DND-41 (cell line): Measurements from ENCODE around the gene UQCRFS1.

Experiments used
- ATAC-seq: fragments of 200-7000 bp; cut with Tn5 transposase; 3 replicates; pipeline ENCODE4 v1.9.1; 2021; ENCODE audit warnings: low read depth; ENCODE audit not compliant: insufficient read depth
- DNase-seq: peaks from one replicate; pipeline ENCODE4 v3.0.0-alpha.2; 2020
- H2AFZ ChIP-seq: 2 replicates; pipeline ENCODE4 v1.6.0; 2012; ENCODE audit warnings: low read depth, low read length
- H3K27ac ChIP-seq: 2 replicates; pipeline ENCODE4 v1.5.1; 2012; ENCODE audit warnings: low read length, inconsistent platforms
- H3K27me3 ChIP-seq: fragments of 200-600 bp; sonication (generic); 2 replicates; pipeline ENCODE4 v1.6.0; 2012; ENCODE audit warnings: low read length, mild to moderate bottlenecking, inconsistent platforms; ENCODE audit not compliant: insufficient read depth, poor library complexity
- H3K36me3 ChIP-seq: 2 replicates; pipeline ENCODE4 v1.5.1; 2012; ENCODE audit warnings: low read length, inconsistent platforms; ENCODE audit not compliant: insufficient read depth
- H3K4me1 ChIP-seq: 2 replicates; pipeline ENCODE4 v1.5.1; 2012; ENCODE audit warnings: mild to moderate bottlenecking, low read length; ENCODE audit not compliant: insufficient read depth
- H3K4me2 ChIP-seq: 2 replicates; pipeline ENCODE4 v1.6.0; 2012; ENCODE audit warnings: mild to moderate bottlenecking, moderate library complexity, low read length, inconsistent platforms; ENCODE audit not compliant: insufficient read depth
- H3K4me3 ChIP-seq, 2 experiments: fragments of 200-600 bp in 1 of 2; shearing (Covaris generic) in 1 of 2; 2 replicates each; pipeline ENCODE4 v1.5.1; 2012 to 2016; ENCODE audit warnings: inconsistent platforms in 2 of 2, low read length in 2 of 2, mild to moderate bottlenecking in 2 of 2, low read depth in 1 of 2, moderate library complexity in 1 of 2
- H3K79me2 ChIP-seq: 2 replicates; pipeline ENCODE4 v1.6.0; 2012; ENCODE audit warnings: low read length, inconsistent platforms; ENCODE audit not compliant: insufficient read depth
- H3K9ac ChIP-seq: 2 replicates; pipeline ENCODE4 v1.6.0; 2012; ENCODE audit warnings: low read depth, mild to moderate bottlenecking, inconsistent platforms, low read length, moderate library complexity
- H3K9me3 ChIP-seq: 2 replicates; pipeline ENCODE4 v1.5.1; 2012; ENCODE audit warnings: low read length, moderate library complexity, mild to moderate bottlenecking, inconsistent platforms; ENCODE audit not compliant: insufficient read depth, severe bottlenecking
- H4K20me1 ChIP-seq: 2 replicates; pipeline ENCODE4 v1.6.0; 2012; ENCODE audit warnings: low read length; ENCODE audit not compliant: insufficient read depth
- EZH2 ChIP-seq: IDR thresholded peaks from 3 replicates; pipeline ENCODE4 v1.6.1; 2012; ENCODE audit warnings: borderline replicate concordance, low read depth, mild to moderate bottlenecking, moderate library complexity, low read length, inconsistent platforms; ENCODE audit not compliant: severe bottlenecking
- TF ChIP-seq, protein P1 (sequence below): IDR thresholded peaks from 2 replicates; pipeline ENCODE4 v1.5.1; 2012; ENCODE audit warnings: borderline replicate concordance, low read length, moderate library complexity, mild to moderate bottlenecking; ENCODE audit not compliant: poor library complexity, severe bottlenecking; ENCODE audit errors: extremely low read depth

UQCRFS1 gene

DNA sequence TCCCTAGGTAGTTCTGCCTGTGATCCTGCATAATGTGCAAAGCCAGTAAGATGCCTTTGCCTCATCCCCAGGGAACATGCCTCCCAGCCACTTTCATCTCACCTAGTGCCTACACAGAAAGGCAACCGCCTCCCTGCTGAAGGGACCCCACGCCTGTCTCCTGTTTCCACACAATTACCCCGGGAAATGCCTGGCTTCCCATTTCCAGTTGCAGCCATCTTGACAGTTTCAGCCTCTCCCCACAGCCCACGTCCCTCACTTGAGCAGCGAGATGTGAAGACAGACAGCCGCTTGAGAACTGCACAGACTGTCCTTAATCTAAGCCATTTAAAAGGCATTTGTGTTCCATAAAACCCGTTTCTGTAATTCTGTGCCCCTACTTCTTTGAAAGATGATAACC is 4.7 kb upstream of the UQCRFS1 start:
- Histone ChIP-seq H2AFZ (no peak overlapping the region), H3K36me3 (no peaks in the 10 kb centered on the region; the same call in 1 of the 2 replicates), H3K27ac (no peak overlapping the region), H3K4me2 (no peak overlapping the region), H3K9me3 (no peaks in the 10 kb centered on the region), H4K20me1 (no peaks in the 10 kb centered on the region), H3K9ac (no peak overlapping the region), H3K79me2 (peaks cover 2% of the 10 kb centered on the region), H3K27me3 (peaks cover 25% of the 10 kb centered on the region), H3K4me1 (peaks cover 7% of the 10 kb centered on the region), H3K4me3 (no peak overlapping the region)
- ATAC-seq (no peak), DNase-seq (no peak)
- TF ChIP-seq, protein P1, sequence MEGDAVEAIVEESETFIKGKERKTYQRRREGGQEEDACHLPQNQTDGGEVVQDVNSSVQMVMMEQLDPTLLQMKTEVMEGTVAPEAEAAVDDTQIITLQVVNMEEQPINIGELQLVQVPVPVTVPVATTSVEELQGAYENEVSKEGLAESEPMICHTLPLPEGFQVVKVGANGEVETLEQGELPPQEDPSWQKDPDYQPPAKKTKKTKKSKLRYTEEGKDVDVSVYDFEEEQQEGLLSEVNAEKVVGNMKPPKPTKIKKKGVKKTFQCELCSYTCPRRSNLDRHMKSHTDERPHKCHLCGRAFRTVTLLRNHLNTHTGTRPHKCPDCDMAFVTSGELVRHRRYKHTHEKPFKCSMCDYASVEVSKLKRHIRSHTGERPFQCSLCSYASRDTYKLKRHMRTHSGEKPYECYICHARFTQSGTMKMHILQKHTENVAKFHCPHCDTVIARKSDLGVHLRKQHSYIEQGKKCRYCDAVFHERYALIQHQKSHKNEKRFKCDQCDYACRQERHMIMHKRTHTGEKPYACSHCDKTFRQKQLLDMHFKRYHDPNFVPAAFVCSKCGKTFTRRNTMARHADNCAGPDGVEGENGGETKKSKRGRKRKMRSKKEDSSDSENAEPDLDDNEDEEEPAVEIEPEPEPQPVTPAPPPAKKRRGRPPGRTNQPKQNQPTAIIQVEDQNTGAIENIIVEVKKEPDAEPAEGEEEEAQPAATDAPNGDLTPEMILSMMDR: no peak
- no peak for TF ChIP-seq EZH2

DNA sequence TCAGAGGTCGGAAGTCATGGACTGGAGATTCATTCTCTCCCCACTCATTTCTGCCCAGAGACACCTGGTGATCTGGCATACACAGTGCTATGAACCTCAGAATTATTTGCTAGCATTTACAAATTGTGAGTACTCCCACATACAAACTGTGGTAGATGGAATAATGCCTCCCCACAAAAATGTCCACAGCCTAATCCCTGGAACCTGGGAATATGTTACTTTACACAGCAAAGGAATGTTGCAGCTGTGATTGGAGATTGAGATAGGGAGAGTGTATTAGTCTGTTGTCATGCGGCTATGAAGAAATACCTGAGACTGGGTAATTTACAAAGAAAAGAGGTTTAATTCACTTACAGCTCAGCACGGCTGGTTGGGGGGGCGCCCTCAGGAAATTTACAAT is 3.1 kb upstream of the UQCRFS1 start:
- Histone ChIP-seq H2AFZ (no peak overlapping the region), H3K36me3 (peaks cover 11% of the 10 kb centered on the region), H3K79me2 (peaks cover 18% of the 10 kb centered on the region), H3K4me3 (no peak overlapping the region), H3K9ac (no peak overlapping the region), H3K4me2 (no peak overlapping the region), H3K9me3 (peaks cover 3% of the 10 kb centered on the region), H3K27ac (no peak overlapping the region), H4K20me1 (peaks cover 12% of the 10 kb centered on the region), H3K4me1 (peaks cover 18% of the 10 kb centered on the region), H3K27me3 (peaks cover 12% of the 10 kb centered on the region)
- no peak for ATAC-seq
- TF ChIP-seq, protein P1: no peak
- TF ChIP-seq EZH2: no peak
- no peak for DNase-seq

DNA sequence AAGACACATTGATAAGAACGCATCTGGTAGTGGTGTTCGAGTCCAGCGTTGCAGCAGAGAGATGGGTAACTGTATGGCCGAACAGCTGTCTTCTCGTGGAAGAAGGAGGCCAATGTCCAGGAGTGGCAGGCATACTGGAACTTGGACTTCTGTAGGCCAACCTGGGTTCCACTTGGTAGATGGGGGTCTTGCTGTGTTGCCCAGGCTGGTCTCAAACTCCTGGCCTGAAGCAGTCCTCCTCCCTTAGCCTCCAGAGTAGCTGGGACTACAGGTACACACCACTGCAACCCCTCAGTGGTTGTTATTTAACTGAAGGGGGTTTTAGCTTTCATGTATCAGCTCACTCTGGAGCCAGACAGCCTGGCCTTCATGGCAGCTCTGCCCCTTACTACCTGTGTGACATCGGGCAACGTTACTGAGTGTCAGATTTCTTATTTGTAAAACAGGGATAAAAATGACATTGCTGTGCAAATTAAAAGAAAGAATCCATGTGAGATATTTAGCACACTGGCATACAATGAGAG is 2.4 kb upstream of the UQCRFS1 start:
- ATAC-seq (no peak), DNase-seq (no peak)
- peaks cover 19% of the 10 kb centered on the region for H3K4me1 ChIP-seq
- H2AFZ ChIP-seq: no peak overlapping the region
- H3K4me3 ChIP-seq: no peak overlapping the region
- H3K27ac ChIP-seq: no peak overlapping the region
- TF ChIP-seq, protein P1: no peak
- no peak for TF ChIP-seq EZH2
- peaks cover 11% of the 10 kb centered on the region for H3K36me3 ChIP-seq
- peaks cover 12% of the 10 kb centered on the region for H3K27me3 ChIP-seq
- H3K9me3 ChIP-seq: peaks cover 3% of the 10 kb centered on the region
- H4K20me1 ChIP-seq: peaks cover 12% of the 10 kb centered on the region
- peaks cover 23% of the 10 kb centered on the region for H3K79me2 ChIP-seq
- no peak overlapping the region for H3K9ac ChIP-seq
- H3K4me2 ChIP-seq: no peak overlapping the region

DNA sequence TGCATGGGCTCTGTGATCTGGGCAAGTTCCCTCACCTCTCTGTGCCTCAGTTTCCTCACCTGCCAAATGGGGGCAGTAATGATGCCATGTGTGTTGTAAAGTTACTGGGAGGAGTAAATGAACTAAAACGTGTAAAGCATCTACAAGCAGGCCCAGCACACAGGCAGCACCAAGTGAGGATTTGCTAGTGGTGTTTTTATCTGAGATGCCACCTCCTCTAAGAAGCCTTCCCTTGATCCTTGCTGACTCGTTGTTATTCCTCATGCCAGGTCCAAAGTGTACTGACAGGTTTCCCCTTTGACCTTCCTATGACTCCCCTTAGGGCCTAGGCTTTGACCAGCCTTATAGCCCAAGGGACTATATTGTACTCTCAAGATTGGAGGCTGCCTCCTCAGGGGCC is 1.5 kb upstream of the UQCRFS1 start:
- Histone ChIP-seq H3K9ac (no peak overlapping the region), H4K20me1 (peaks cover 20% of the 10 kb centered on the region), H3K4me3 (no peak overlapping the region), H3K36me3 (peaks cover 16% of the 10 kb centered on the region), H3K27me3 (peaks cover 12% of the 10 kb centered on the region), H3K4me1 (peaks cover 26% of the 10 kb centered on the region), H3K27ac (no peak overlapping the region), H2AFZ (no peak overlapping the region), H3K4me2 (no peak overlapping the region), H3K79me2 (peaks cover 32% of the 10 kb centered on the region), H3K9me3 (peaks cover 3% of the 10 kb centered on the region)
- DNase-seq: no peak
- no peak for ATAC-seq
- TF ChIP-seq, protein P1: no peak
- TF ChIP-seq EZH2: no peak
